OCI-LY7 (cell line): Measurements from ENCODE around the gene VEPH1.

Experiments used
- CTCF ChIP-seq: fragments of 200-600 bp; sonication (generic); conservative IDR thresholded peaks from 2 replicates; pipeline ENCODE4 v1.5.1; 2014; ENCODE audit warnings: mild to moderate bottlenecking, antibody characterized with exemption, low read length, moderate library complexity, mixed read lengths
- EZH2phosphoT487 ChIP-seq: fragments of 200-600 bp; sonication (generic); IDR thresholded peaks from 2 replicates; pipeline ENCODE4 v1.6.1; 2018; ENCODE audit warnings: low read depth, borderline replicate concordance, mild to moderate bottlenecking, mixed run types, antibody characterized with exemption, low read length, moderate library complexity, mixed read lengths

DNA sequence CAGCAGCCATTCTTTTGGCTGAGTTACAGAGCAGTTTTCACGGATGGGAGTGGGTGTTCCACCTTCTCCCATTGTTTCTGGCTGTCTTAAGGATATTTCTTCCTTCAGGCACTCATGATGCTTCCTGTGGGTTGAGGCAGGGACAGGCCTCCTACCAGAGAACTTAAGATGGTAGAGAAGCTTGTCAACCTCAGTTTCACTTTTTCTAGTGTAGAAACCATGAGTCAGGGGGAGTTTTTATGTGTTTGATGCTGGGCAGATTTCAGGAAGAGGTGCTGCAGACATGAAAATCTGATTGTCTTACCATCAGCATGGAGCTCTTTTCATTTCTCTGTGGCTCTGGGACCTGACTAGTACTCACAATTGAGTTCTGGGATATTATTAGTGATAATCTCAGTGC, 48.7 kb upstream of the VEPH1 start:
- no peak for TF ChIP-seq CTCF
- TF ChIP-seq EZH2phosphoT487, result no peak
